OCI-LY1 (cell line): ENCODE measurements around the gene CPNE5.

Experiments used
- H2AFZ ChIP-seq: fragments of 200-600 bp; sonication (generic), shearing (Covaris generic); 2 replicates; pipeline ENCODE4 v1.6.0; 2014; ENCODE audit warnings: antibody characterized with exemption, mild to moderate bottlenecking, low read length
- H3F3A ChIP-seq: fragments of 200-600 bp; sonication (generic), shearing (Covaris generic); 2 replicates; pipeline ENCODE4 v1.6.0; 2014; ENCODE audit warnings: mild to moderate bottlenecking, antibody characterized with exemption, low read length, moderate library complexity; ENCODE audit not compliant: insufficient read depth
- H3K27ac ChIP-seq: fragments of 200-600 bp; sonication (generic); 2 replicates; pipeline ENCODE4 v1.5.1; 2014; ENCODE audit warnings: low read length, mixed run types, mild to moderate bottlenecking, low read depth; ENCODE audit not compliant: poor library complexity, severe bottlenecking
- H3K27me3 ChIP-seq: fragments of 200-600 bp; sonication (generic); 2 replicates; pipeline ENCODE4 v1.6.0; 2014; ENCODE audit warnings: antibody characterized with exemption, mild to moderate bottlenecking, low read length, moderate library complexity; ENCODE audit not compliant: insufficient read depth
- H3K36me3 ChIP-seq: fragments of 200-600 bp; sonication (generic); 2 replicates; pipeline ENCODE4 v1.6.1; 2014; ENCODE audit warnings: mild to moderate bottlenecking, antibody characterized with exemption, low read length, moderate library complexity, mixed read lengths; ENCODE audit not compliant: insufficient read depth
- H3K4me1 ChIP-seq: fragments of 200-600 bp; sonication (generic); 2 replicates; pipeline ENCODE4 v1.5.1; 2014; ENCODE audit warnings: mild to moderate bottlenecking, low read length, moderate library complexity; ENCODE audit not compliant: insufficient read depth, severe bottlenecking
- H3K4me2 ChIP-seq: fragments of 200-600 bp; sonication (generic), shearing (Covaris generic); 2 replicates; pipeline ENCODE4 v1.6.1; 2014; ENCODE audit warnings: low read length
- H3K4me3 ChIP-seq: fragments of 200-600 bp; sonication (generic); 2 replicates; pipeline ENCODE4 v1.5.1; 2014; ENCODE audit warnings: low read length, low read depth, mild to moderate bottlenecking, mixed read lengths; ENCODE audit not compliant: poor library complexity, severe bottlenecking
- H3K79me2 ChIP-seq: fragments of 200-600 bp; shearing (Covaris generic); 2 replicates; pipeline ENCODE4 v1.6.1; 2016; ENCODE audit warnings: mixed run types, low read length, mixed read lengths; ENCODE audit not compliant: insufficient read depth
- H3K9ac ChIP-seq: fragments of 200-600 bp; sonication (generic), shearing (Covaris generic); 2 replicates; pipeline ENCODE4 v1.6.1; 2014; ENCODE audit warnings: mild to moderate bottlenecking, low read length, mixed read lengths
- H3K9me2 ChIP-seq: fragments of 200-600 bp; sonication (generic), shearing (Covaris generic); 2 replicates; pipeline ENCODE4 v1.6.1; 2014; ENCODE audit warnings: low read depth, mild to moderate bottlenecking, low read length, mixed read lengths
- H3K9me3 ChIP-seq: fragments of 200-600 bp; shearing (Covaris generic); 2 replicates; pipeline ENCODE4 v1.6.1; 2014; ENCODE audit warnings: low read length, mixed read lengths
- H4K20me1 ChIP-seq: fragments of 200-600 bp; sonication (generic), shearing (Covaris generic); 2 replicates; pipeline ENCODE4 v1.6.0; 2016; ENCODE audit warnings: mild to moderate bottlenecking, low read length; ENCODE audit not compliant: insufficient read depth
- CTCF ChIP-seq: fragments of 200-600 bp; sonication (generic), shearing (Covaris generic); IDR thresholded peaks from 2 replicates; pipeline ENCODE4 v1.5.1; 2017; ENCODE audit warnings: mild to moderate bottlenecking, antibody characterized with exemption, low read length, moderate library complexity, mixed read lengths
- EZH2 ChIP-seq: fragments of 200-600 bp; sonication (generic), shearing (Covaris generic); IDR thresholded peaks from 2 replicates; pipeline ENCODE4 v1.8.0; 2017; ENCODE audit warnings: borderline replicate concordance, mixed run types, mild to moderate bottlenecking, antibody characterized with exemption, low read length, moderate library complexity, mixed read lengths

Gene CPNE5

GRCh38 chr6:36793913-36794712, 45.1 kb downstream of the CPNE5 start:
- no peaks in the 10 kb centered on the region for H4K20me1 ChIP-seq
- H3F3A ChIP-seq: no peaks in the 10 kb centered on the region
- no peaks in the 10 kb centered on the region for H3K79me2 ChIP-seq
- no peak for TF ChIP-seq CTCF
- no peak for TF ChIP-seq EZH2
- H3K27me3 ChIP-seq: no peaks in the 10 kb centered on the region
- H3K4me1 ChIP-seq: no peaks in the 10 kb centered on the region
- no peak overlapping the region for H2AFZ ChIP-seq
- no peaks in the 10 kb centered on the region for H3K36me3 ChIP-seq
- H3K9me2 ChIP-seq: no peaks in the 10 kb centered on the region
- no peak overlapping the region for H3K4me3 ChIP-seq
- no peak overlapping the region for H3K9ac ChIP-seq
- H3K4me2 ChIP-seq: no peak overlapping the region
- no peaks in the 10 kb centered on the region for H3K9me3 ChIP-seq
- no peak overlapping the region for H3K27ac ChIP-seq

GRCh38 chr6:36793296-36793912, 45.8 kb downstream of the CPNE5 start:
- Histone ChIP-seq H3K4me1 (no peaks in the 10 kb centered on the region), H3K9me2 (no peaks in the 10 kb centered on the region), H3K9me3 (no peaks in the 10 kb centered on the region), H3K4me2 (no peak overlapping the region), H3K9ac (no peak overlapping the region), H3F3A (no peaks in the 10 kb centered on the region), H3K79me2 (no peaks in the 10 kb centered on the region), H3K27me3 (no peaks in the 10 kb centered on the region), H2AFZ (no peak overlapping the region), H3K27ac (no peak overlapping the region), H3K36me3 (no peaks in the 10 kb centered on the region), H3K4me3 (no peak overlapping the region), H4K20me1 (no peaks in the 10 kb centered on the region)
- TF ChIP-seq CTCF: no peak

GRCh38 chr6:36791521-36792135, 47.6 kb downstream of the CPNE5 start:
- no peaks in the 10 kb centered on the region for H3K9me2 ChIP-seq
- no peaks in the 10 kb centered on the region for H3K9me3 ChIP-seq
- H2AFZ ChIP-seq: no peak overlapping the region
- no peaks in the 10 kb centered on the region for H4K20me1 ChIP-seq
- no peaks in the 10 kb centered on the region for H3K4me1 ChIP-seq
- no peaks in the 10 kb centered on the region; the same call in 1 of the 2 replicates for H3K27me3 ChIP-seq
- H3K36me3 ChIP-seq: no peaks in the 10 kb centered on the region
- TF ChIP-seq CTCF (no peak), EZH2 (no peak)
- no peak overlapping the region for H3K9ac ChIP-seq
- H3K4me3 ChIP-seq: no peak overlapping the region
- no peaks in the 10 kb centered on the region for H3F3A ChIP-seq
- no peak overlapping the region for H3K4me2 ChIP-seq
- H3K79me2 ChIP-seq: no peaks in the 10 kb centered on the region
- no peak overlapping the region for H3K27ac ChIP-seq
